ENCODE measurements around the gene MR1. TPM values are rescaled to one million over a fixed set of nuclear protein-coding genes. Genes with fewer than 3 reads are reported as not detected.

The MR1 gene
- total and polyA plus RNA-seq, 2 donors (not counting 1 experiment from before 2014, with no cell fraction given): 41.6 to 42.1 TPM

- Histone ChIP-seq H3K9ac (ENCODE audit: insufficient read depth, low read length) (no peak overlapping the region), H2AFZ (ENCODE audit: low read length) (no peak overlapping the region), H3K4me1 (ENCODE audit: control insufficient read depth, extremely low read depth, insufficient read depth, low read length) (peaks cover 7% of the 10 kb centered on the region)
Measured at GRCh38 chr1:181086091-181086490, 52.3 kb downstream of the MR1 start.

GRCh38 chr1:181086926-181087325 is 53.1 kb downstream of the MR1 start:
- peaks cover 7% of the 10 kb centered on the region for H3K4me1 ChIP-seq (ENCODE audit: control insufficient read depth, extremely low read depth, insufficient read depth, low read length)
- no peak overlapping the region for H3K9ac ChIP-seq (ENCODE audit: insufficient read depth, low read length)
- H3K27me3 ChIP-seq (ENCODE audit: control insufficient read depth, insufficient read depth, low read length): no peaks in the 10 kb centered on the region
- DNase-seq (ENCODE audit: low read depth in 2 of 2): peak; percentile 63 to 76
- H3K27ac ChIP-seq (ENCODE audit: insufficient read depth, low read length): peak overlapping the region; percentile 29
- H3K9me3 ChIP-seq (ENCODE audit: control insufficient read depth, insufficient read depth, low read depth, low read length): no peaks in the 10 kb centered on the region
- peaks cover 41% of the 10 kb centered on the region for H3K79me2 ChIP-seq (ENCODE audit: control insufficient read depth, insufficient read depth, low read length)
- H3K36me3 ChIP-seq (ENCODE audit: control insufficient read depth, insufficient read depth, low read length): peaks cover 4% of the 10 kb centered on the region
- peaks cover 6% of the 10 kb centered on the region for H4K20me1 ChIP-seq (ENCODE audit: control insufficient read depth, extremely low read depth, insufficient read depth, low read length)
- H3K4me3 ChIP-seq (replicated peaks in 1 of 4; ENCODE audit: control extremely low read depth in 1 of 4, insufficient read depth in 1 of 4, low read depth in 3 of 4, low read length in 4 of 4): no peak overlapping the region
- H2AFZ ChIP-seq (ENCODE audit: low read length): no peak overlapping the region
- peak overlapping the region; percentile 95 for H3K4me2 ChIP-seq (ENCODE audit: extremely low read depth, insufficient read depth, low read length)
- TF ChIP-seq CTCF (conservative IDR thresholded peaks at IDR 0.05 in 1 of 2, IDR thresholded peaks at IDR 0.05 in 1 of 2; ENCODE audit: low read depth in 1 of 2, low read length in 2 of 2) (no peak), EZH2 (IDR thresholded peaks at IDR 0.05; ENCODE audit: low read length, missing control alignments) (no peak)

More at GRCh38 chr1:181086091-181086490, 52.3 kb downstream of the MR1 start:
- H3K27ac ChIP-seq (ENCODE audit: insufficient read depth, low read length): no peak overlapping the region
- no peak overlapping the region for H3K4me2 ChIP-seq (ENCODE audit: extremely low read depth, insufficient read depth, low read length)
- no peak for DNase-seq (ENCODE audit: low read depth in 2 of 2)
- peaks cover 33% of the 10 kb centered on the region for H3K79me2 ChIP-seq (ENCODE audit: control insufficient read depth, insufficient read depth, low read length)
- TF ChIP-seq CTCF (conservative IDR thresholded peaks at IDR 0.05 in 1 of 2, IDR thresholded peaks at IDR 0.05 in 1 of 2; ENCODE audit: low read depth in 1 of 2, low read length in 2 of 2) (no peak), EZH2 (IDR thresholded peaks at IDR 0.05; ENCODE audit: low read length, missing control alignments) (no peak)
- H3K4me3 ChIP-seq (replicated peaks in 1 of 4; ENCODE audit: control extremely low read depth in 1 of 4, insufficient read depth in 1 of 4, low read depth in 3 of 4, low read length in 4 of 4): no peak overlapping the region
- H4K20me1 ChIP-seq (ENCODE audit: control insufficient read depth, extremely low read depth, insufficient read depth, low read length): peaks cover 3% of the 10 kb centered on the region
- H3K36me3 ChIP-seq (ENCODE audit: control insufficient read depth, insufficient read depth, low read length): peaks cover 3% of the 10 kb centered on the region
- H3K27me3 ChIP-seq (ENCODE audit: control insufficient read depth, insufficient read depth, low read length): no peaks in the 10 kb centered on the region
- no peaks in the 10 kb centered on the region for H3K9me3 ChIP-seq (ENCODE audit: control insufficient read depth, insufficient read depth, low read depth, low read length)

GRCh38 chr1:181087400-181087901 is 53.7 kb downstream of the MR1 start:
- H3K27ac ChIP-seq (ENCODE audit: insufficient read depth, low read length): peak overlapping the region; percentile 29
- peaks cover 6% of the 10 kb centered on the region for H4K20me1 ChIP-seq (ENCODE audit: control insufficient read depth, extremely low read depth, insufficient read depth, low read length)
- H3K4me3 ChIP-seq (replicated peaks in 1 of 4; ENCODE audit: control extremely low read depth in 1 of 4, insufficient read depth in 1 of 4, low read depth in 3 of 4, low read length in 4 of 4): peak overlapping the region in 2 of 4 experiments; percentile 49 to 60
- no peak overlapping the region for H3K9ac ChIP-seq (ENCODE audit: insufficient read depth, low read length)
- peaks cover 6% of the 10 kb centered on the region for H3K36me3 ChIP-seq (ENCODE audit: control insufficient read depth, insufficient read depth, low read length)
- DNase-seq (ENCODE audit: low read depth in 2 of 2): peak in 1 of 2 donors; percentile 15
- TF ChIP-seq CTCF (conservative IDR thresholded peaks at IDR 0.05 in 1 of 2, IDR thresholded peaks at IDR 0.05 in 1 of 2; ENCODE audit: low read depth in 1 of 2, low read length in 2 of 2) (no peak), EZH2 (IDR thresholded peaks at IDR 0.05; ENCODE audit: low read length, missing control alignments) (no peak)
- H3K79me2 ChIP-seq (ENCODE audit: control insufficient read depth, insufficient read depth, low read length): peaks cover 46% of the 10 kb centered on the region
- peaks cover 7% of the 10 kb centered on the region for H3K4me1 ChIP-seq (ENCODE audit: control insufficient read depth, extremely low read depth, insufficient read depth, low read length)
- no peaks in the 10 kb centered on the region for H3K9me3 ChIP-seq (ENCODE audit: control insufficient read depth, insufficient read depth, low read depth, low read length)
- peak overlapping the region; percentile 95 for H3K4me2 ChIP-seq (ENCODE audit: extremely low read depth, insufficient read depth, low read length)
- no peaks in the 10 kb centered on the region for H3K27me3 ChIP-seq (ENCODE audit: control insufficient read depth, insufficient read depth, low read length)
- H2AFZ ChIP-seq (ENCODE audit: low read length): no peak overlapping the region
